ENCODE results near the gene NCOA3.
"Not testable (repeated sequence)": the region's sequence is repeated elsewhere in the genome, so short reads cannot be mapped to it uniquely, and the experiment has no call there.

Gene NCOA3

DNA sequence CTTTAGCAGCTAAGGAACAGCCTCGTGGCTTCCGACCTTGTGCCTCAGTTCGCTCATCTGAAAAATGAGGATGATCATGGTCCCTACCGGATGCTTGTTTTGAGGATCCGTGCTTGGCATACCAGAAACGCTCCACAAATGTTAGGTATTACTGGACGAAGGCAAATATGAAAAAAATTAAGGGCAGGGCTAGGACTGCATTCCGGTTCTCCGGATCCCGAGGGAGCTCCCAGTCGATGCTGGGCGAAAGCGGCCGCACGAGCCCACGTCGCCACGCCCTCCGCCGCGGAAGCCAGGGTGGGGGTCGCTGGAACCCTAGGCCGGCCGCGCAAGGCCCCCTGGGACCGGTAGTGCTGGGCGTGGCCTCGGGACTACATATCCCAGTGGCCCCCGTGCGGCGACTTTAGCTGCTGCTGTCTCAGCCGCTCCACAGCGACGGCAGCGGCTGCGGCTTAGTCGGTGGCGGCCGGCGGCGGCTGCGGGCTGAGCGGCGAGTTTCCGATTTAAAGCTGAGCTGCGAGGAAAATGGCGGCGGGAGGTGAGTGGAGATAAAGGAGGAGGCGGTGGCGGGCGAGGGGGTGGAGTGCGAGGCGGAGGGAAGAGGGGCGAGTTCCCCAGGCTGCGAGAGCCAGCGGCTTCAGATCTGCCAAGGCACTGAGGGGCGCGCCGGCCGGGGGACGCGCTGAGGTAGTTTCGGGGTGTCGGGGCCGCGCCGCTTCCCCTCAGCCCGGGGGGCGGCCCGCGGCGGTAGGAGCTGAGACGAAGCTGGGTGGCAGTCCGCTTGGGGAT is at the start of gene NCOA3:
Gene NCOA3, plus strand, starts transcription at position 406 of the 789 bp plus-strand sequence. CDS start 120,361 bp downstream, outside the sequence.
- DNase-seq = peak; percentile 49

DNA sequence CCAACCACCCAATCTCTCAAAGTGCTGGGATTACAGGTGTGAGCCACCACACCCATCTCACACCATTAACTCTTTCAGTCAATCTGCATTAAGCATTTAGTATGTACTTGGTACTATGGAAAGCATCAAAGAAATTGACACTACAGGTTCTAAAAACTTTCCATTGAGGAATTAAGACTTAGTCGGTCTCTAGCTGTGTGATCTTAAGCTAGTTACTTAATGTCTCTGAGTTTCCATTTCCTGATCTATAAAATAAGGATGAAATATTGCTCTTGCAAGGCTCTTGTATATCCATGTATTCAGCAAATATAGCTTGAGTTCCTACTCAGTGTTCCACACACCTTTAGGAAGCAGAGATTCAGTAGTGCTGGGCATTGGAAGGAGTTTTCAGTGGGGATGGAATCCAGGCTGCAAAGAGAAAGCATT is 48.9 kb upstream of the NCOA3 start:
- no peak for DNase-seq

DNA sequence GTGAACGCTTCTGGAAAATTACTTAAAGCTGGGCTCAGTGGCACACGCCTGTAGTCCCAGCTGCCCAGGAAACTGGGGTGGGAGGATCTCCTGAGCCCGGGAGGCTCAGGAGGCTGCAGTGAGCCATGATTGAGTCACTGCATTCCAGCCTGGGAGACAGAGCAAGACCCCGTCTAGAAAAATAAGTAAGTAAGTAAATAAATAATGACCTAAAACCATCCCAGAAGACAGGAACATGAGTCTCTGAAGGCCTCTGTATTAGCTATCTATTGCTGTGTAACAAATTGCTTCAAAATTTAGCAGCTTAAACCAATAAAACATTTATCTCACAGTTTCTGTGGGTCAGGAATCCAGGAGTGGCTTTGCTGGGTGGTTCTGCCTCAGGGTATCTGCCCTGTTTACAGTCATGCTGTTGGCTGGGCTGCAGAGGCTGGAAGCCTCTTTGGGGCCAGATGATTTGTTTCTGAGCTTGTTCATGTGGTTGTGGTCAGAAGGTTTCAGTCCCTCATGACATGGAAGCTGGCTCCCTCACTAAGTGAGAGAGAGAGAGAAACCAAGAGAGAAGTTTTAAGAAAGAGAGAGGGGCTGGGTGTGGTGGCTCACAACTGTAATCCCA is 48.4 kb upstream of the NCOA3 start:
- no peak for DNase-seq

DNA sequence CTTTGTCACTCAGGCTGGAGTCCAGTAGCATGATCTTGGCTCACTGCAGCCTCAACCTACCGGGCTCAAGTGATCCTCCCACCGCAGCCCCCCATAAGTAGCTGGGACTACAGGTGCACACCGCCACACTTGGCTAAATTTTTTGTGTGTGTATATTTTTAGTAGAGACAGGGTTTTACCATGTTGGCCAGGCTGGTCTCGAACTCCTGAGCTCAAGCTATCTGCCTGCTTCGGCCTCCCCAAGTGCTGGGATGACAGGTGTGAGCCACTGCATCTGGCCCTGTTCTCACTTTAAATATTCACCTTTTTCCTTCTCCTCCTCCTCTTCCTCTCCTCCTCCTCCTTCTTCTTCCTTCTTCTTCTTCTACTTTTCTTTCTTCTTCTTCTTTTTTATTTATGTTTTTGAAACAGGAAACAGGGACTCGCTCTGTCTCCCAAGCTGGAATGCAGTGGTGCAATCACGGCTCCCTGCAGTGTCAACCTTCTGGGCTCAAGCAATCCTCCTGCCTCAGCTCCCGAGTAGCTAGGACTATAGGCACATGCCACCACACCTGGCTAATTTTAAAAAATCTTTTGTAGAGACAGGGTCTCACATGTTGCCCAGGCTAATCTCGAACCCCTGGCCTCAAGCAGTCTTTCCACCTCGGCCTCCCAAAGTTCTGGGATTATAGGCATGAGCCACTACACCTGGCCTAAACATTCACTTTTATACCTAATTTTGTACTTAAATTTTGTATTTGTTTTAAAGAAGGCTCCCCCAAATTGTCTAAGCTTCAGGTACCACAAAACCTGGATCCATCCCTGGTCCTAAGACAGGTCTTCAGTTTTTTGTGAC is 47.2 kb upstream of the NCOA3 start:
- DNase-seq = no peak

DNA sequence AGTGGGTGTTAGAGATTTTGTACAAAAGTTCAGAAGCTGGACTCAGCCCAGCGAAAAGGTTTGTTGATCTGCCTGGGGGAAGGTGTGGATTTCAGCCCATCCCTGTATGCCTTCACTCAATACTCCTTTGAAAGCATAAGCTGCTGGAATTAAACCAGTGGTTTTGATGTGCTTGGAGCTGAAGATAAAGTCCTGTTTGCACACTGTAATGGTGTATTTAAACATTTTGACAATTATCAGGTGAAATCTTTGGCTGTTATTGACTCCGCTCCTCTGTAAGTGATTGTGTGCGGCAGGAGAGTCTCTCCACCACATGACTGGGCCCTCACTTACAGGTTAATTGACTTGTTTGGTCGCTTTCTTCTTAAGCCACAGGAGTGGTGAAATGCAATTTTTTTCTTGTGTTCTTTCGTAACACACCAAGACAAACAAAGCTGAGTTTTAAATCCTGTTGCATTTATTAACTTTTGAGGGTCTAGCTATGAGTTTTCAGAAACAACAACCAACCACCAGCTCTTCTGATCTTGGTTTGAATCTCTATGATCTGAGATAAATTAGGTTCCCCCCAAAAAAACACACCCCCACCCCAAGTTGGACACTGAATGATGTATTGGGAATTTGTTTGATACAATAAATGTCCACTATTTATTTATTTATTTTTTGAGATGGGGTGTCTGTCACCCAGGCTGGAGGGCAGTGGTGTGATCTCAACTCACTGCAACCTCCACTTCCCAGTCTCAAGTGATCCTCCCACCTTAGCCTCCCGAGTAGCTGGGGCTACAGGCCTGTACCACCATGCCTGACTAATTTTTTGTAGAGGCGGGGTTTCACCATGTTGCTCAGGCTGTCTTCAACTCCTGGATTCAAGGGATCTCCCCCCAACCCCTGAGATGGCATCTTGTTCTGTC is 46.3 kb upstream of the NCOA3 start:
- DNase-seq = no peak

DNA sequence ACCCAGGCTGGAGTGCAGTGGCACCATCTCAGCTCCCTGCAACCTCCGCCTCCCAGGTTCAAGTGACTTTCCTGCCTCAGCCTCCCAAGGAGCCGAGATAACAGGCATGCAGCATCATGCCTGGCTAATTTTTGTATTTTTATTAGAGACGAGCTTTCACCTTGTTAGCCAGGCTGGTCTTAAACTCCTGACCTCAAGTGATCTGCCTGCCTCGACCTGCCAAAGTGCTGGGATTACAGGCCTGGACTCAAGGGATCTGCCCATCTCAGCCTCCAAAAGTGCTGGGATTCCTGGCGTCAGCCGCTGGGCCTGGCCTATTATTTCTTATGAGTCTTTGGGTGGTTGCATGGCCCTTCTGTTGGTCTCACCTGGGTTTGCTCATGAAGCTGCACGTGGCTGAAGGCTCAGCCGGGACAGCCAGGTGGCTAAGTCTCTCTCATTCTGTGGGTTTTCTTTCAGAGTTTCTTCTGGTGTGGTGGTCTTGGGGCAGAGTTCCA is 45.6 kb upstream of the NCOA3 start:
- no peak for DNase-seq

DNA sequence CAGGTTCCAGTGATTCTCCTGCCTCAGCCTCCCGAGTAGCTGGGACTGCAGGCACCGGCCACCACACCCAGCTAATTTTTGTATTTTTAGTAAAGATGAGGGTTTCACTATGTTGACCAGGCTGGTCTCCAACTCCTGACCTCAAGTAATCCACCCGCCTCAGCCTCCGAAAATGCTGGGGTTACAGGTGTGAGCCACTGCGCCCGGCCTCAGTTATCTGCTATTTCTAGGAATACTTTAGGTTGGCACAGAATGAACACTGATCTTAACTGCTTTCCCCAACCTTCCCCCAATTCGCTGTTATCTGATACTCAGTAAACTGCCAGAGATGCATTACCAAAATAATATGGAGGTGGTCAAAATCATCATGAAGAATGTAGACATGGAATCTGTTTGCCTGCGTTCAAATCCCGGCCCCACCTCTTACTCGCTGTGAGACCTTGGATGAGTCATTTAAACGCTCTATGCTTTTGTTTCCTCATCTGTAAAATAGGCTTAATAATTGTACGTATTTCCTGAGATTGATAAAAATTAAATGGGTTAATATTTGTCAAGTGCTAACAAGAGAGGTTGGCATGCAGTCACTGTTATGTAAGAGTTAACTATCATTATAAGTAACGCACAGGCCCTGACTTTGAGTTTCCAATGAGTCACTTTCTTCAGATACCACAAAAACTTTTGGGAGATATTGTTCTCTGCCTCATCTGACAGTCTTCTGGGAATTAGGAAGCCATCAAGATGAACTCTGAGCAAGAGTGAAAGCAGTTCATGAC is 44.5 kb upstream of the NCOA3 start:
- DNase-seq = no peak

DNA sequence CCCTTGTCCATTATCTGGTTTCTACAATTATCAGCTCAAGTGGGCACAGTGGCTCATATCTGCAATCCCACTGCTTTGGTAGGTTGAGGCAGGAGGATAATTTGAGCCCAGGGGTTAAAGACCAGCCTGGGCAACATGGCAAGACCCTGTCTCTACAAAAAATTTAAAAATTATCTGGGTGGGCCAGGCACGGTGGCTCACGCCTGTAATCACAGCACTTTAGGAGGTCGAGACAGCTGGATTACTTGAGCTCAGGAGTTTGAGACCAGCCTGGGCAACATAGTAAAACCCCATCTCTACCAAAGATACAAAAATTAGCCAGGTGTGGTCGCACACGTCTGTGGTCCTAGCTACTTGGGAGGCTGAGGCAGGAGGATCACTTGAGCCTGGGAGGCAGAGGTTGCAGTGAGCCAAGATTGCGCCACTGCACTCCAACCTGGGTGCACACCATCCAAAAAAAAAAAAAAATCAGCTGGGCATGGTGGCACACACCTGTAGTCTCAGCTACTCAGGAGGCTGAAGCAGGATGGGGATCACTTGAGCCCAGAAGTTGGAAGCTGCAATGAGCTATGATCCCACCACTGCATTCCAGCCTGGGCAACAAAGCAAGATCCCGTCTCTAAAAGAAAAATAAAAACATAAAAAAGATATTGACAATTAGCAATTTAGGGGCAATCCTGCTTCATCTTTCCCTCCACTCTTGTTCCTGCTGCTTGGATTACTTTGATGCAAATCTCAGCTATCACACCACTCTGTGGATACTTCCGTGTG is 43.2 kb upstream of the NCOA3 start:
- DNase-seq = not testable (repeated sequence)

DNA sequence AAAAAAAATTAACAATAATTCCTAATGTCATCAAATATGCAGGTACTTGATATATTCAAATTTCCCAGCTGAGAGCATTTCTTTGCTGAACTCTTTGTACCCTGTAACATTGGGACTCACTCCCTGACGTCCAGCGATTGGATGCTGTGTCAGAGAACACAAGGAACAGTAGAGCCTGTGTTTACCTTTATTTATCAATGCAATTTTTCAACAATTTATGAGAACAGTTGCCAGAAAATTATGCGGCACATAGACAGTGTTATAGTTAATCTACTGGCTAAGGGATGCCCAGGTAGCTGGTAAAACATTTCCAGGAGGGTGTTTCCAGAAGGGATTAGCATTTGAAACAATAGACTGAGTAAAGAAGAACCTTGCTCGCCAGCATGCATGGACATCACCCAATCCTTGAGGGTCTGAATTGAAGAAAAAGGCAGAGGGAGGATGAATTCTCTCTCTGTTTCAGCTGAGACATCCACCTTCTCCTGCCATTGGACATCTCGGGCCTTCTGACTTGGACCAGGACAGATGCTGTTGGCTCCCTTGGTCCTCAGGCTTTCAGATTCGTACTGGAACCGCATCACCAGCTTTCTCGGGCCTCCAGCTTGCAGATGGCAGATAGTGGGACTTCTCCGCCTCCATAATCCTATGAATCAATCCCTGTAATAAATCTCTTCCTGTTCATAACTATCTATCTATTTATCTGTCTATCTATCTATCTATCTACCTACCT is 42.2 kb upstream of the NCOA3 start:
- DNase-seq = no peak

DNA sequence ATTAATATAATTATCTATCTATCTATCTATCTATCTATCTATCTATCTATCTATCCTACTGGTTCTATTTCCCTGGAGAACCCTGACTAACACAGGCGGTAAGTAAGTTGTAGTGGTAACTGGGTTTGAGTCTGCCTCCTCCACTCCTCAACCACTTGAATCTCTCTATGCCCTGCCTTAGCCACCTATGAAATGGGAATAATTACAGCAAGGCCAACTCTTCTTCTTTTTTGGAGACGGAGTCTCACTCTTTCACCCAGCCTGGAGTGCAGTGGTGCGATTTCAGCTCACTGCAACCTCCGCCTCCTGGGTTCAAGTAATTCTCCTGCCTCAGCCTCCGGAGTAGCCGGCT is 41.0 kb upstream of the NCOA3 start:
- not testable (repeated sequence) for DNase-seq

DNA sequence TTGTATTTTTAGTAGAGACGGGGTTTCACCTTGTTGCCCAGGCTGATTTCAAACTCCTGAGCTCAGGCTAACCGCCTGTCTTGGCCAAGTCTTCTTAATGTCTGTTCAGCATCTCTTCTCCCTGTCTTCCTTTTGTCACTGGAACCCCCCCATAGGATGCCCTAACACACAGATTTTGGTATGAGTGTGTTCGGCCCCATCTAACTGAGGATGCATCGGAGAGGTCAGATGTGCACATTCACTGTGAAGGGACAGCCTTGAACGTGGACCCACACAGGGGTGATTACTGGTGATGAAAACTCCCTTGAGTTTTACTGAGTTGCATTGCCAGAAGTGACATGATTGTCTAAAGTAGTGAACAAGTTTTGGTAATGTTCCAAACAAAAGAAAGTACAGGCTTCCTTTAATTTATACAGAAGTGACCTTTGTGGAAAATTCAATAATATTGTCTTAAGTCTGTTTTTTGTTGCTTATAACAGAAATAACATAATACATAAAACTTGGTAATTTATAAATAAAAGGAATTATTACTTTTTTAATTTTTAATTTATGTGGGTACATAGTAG is 40.5 kb upstream of the NCOA3 start:
- no peak for DNase-seq

DNA sequence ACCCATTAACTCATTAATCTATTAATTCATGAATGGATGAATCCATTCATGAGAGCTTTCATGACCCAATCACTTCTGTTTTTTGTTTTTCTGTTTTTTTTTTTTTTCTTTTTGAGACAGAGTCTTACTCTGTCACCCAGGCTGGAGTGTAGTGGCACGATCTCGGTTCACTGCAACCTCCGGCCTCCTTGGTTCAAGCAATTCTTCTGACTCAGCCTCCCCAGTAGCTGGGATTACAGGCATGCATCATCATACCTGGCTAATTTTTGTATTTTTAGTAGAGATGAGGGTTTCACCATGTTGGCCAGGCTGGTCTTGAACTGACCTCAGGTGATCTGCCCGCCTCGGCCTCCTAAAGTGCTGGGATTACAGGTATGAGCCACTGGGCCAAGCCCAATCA is 39.8 kb upstream of the NCOA3 start:
- DNase-seq = not testable (repeated sequence)

DNA sequence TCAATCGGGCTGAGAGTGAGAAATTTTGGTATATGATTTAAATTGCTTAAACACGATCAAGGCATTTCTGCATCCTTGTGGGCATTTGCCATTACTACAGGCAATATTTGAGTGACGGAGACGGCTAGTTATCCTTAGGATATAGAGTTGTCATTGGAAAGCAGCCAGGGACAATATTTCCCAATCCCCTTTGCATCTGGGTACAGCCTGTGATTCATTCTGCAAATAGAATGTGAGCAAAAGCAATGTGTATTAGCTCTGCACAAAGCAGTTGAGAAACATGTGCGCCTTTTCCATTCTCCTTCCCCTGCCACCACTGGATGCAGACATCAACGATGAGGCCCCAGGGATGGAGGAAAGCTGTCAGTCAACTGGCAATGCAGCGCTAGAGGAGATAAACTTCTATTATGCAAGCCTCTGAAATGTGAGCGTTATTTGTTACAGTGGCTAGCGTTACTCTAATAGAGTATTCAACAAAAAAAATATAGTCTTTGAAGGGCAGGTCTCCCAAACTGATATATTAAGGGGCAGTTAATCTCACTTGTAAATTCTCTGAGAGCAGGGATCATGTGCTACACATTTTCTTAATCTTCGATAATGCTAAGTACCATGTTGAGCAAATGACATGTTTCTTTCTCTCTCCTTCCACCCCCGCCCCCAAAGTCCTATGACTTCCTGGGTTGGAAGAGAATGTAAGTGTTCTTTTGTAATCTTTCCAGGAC is 37.1 kb upstream of the NCOA3 start:
- DNase-seq = no peak

DNA sequence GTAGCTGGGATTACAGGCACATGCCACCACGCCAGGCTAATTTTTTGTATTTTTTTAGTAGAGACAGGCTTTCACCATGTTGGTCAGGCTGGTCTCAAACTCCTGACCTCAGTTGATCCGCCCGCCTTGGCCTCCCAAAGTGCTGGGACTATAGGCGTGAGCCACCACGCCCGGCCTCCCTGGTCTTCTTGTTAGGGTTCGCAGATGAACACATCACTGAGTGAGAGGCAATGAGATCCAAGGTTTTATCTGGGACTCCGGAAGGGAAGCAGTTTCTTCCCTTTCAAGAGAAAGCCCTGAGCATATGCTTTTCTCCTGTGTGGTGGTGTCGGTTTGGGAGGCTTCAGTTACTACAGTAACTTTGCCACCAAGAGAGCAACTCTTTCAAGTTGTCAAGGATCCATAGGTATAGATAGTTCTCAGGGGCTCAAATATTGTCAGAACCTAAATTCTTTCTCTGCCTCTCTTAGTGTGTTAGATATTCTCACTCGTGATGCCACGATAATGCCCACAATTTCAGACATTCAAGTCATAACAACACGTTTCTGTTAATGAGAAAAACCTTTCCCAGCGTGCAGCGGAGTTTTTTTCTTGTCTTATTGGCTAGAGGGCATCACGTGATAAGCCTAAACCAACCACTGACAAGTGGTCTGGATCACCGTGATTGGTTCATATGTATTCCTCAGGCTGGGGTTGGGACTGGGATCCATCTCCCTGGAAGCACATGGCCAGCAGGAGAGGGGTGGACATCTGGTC is 36.2 kb upstream of the NCOA3 start:
- DNase-seq = no peak

DNA sequence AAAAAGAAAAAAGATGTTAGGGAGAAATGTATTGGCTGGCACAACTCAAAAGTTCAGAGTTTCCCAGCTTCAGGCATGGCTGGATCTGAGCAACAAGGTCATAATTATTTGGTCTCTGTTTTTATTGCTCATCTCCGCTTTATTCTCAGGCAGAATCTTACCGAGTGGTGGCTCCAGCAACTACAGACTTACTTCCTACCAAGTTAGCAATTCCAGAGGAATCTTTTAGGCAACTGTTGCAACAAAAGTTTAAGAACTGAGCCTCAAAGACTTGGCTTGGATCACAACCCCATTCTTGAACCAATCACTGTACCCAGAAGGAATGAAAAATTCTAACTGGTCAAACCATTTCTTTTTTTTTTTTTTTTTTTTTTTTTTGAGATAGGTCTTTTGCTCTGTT is 35.5 kb upstream of the NCOA3 start:
- no peak for DNase-seq

DNA sequence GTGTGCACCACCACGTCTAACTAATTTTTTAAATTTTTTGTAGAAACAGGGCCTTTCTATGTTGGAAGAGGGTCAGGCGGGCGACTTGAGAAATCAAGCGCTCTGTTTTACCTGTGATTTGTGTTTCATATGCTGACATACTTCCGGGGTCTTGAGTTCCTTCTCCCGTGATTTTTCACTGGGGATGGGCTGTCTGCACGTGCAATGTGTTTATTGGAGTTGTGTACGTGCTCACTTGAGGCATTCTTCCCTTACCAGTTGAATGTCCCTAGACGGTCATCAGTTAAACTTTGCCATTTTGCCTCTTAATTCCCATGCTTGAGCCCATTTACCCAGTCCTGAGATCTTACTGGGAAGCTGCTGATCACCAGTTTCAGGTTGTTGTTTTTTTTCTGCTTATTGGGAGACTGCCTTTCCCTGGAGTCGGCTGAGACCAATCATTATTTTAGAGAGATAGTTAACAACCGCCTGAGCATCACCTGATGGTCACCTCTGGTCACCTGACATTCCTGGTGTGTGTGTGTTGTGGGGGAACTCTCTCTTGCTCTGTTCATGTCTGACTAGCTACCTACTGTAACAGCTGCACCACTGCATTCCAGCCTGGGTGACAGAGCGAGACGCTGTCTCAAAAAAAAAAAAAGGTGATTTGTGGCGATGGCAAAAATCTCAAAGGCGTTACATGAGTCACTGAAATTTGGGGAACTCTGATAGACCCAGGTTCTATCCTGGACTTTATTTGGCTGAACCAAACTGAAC is 34.8 kb upstream of the NCOA3 start:
- DNase-seq = no peak

DNA sequence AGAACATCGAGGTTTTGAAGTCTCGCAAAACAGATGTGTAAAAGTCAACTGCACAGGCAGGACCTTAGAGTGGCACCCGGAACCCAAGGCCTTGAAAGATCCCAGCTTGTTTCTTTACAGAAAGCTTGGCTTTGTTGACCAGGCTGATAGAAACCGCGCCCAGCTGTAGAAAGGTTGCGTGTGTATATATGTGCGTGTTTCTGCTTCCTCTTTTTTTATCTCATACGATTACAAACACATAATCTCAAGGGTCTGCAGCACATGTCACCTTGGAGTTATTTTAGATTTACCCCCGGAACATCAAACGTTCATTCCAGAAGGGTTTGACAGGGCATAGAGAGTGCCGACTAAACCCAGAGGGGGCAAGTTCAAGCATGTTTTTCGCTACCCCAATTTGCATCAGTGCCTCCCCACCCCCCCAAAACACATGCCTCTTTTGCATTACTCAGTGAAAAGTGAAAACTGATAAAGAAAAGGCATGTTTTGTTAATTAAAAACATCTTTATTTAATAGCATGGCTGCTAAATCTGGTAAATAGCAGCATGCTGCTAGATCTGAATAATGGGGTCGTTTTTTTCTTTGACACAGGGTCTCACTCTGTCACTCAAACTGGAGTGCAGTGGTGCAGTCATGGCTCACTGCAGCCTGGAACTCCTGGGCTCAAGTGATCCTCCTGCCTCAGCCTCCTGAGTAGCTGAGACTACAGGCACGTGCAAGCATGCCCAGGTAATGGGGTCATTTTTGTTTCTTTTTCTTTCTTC is 33.2 kb upstream of the NCOA3 start:
- DNase-seq = no peak
